Measurements from ENCODE around the gene HSPA12B. TPM values are rescaled to one million over a fixed set of nuclear protein-coding genes. Genes with fewer than 3 reads are reported as not detected.
"Not testable (repeated sequence)": the region's sequence is repeated elsewhere in the genome, so short reads cannot be mapped to it uniquely, and the experiment has no call there.

Gene HSPA12B
- total and polyA plus RNA-seq, 11 donors, result 10.4 to 35.7 (median 14.3) TPM

- Histone ChIP-seq H3K9me3 (no peaks in the 10 kb centered on the region), H3K36me3 (peaks cover 0 to 18% (median 4%) of the 10 kb centered on the region in 9 donors), H3K4me1 (peaks cover 4 to 38% (median 30%) of the 10 kb centered on the region in 12 donors), H3K27me3 (no peaks in the 10 kb centered on the region), H3K27ac (peak overlapping the region in 9 of 12 donors; percentile 6 to 61 (median 48)), H3K4me3 (peak overlapping the region in 9 of 12 donors; percentile 35 to 66 (median 50))
- intact Hi-C loops (cut with DNase I), result loop anchor here in 8 of 10 donors (2.0 to 10.0 kb wide), 10 partner anchors 23 to 297 kb away; partner anchors contain the start of genes AP5S1 (in 1 of the 8) and MAVS (in 1 of the 8)
- 81 to 86% (median 82%) methylated on average over 5 of the region's 5 CpGs for WGBS, 4 donors
- ATAC-seq (no peak), DNase-seq (peak in 2 of 5 donors; percentile 9 to 12)
- TF ChIP-seq CTCF (IDR thresholded peaks at IDR 0.05), result no peak
- TF ChIP-seq POLR2A (IDR thresholded peaks at IDR 0.05), result no peak
Observed at GRCh38 chr20:3787324-3788014, 55.0 kb downstream of the HSPA12B start.

- DNase-seq (peak in 1 of 5 donors; percentile 20), ATAC-seq (no peak)
- 48 to 57% (median 54%) methylated on average over 4 of the region's 4 CpGs for WGBS, 4 donors
- Histone ChIP-seq H3K4me3 (no peak overlapping the region), H3K4me1 (peaks cover 4 to 36% (median 26%) of the 10 kb centered on the region in 12 donors), H3K27ac (no peak overlapping the region), H3K36me3 (peaks cover 0 to 17% (median 4%) of the 10 kb centered on the region in 9 donors), H3K27me3 (no peaks in the 10 kb centered on the region), H3K9me3 (no peaks in the 10 kb centered on the region)
- intact Hi-C loops (cut with DNase I), result loop anchor here in 6 of 10 donors (5.0 to 10.0 kb wide), 6 partner anchors 59 to 296 kb away; partner anchors contain the start of gene MAVS (in 1 of the 6)
- no peak for TF ChIP-seq POLR2A (IDR thresholded peaks at IDR 0.05)
- TF ChIP-seq CTCF (IDR thresholded peaks at IDR 0.05), result no peak
Observed at GRCh38 chr20:3788685-3789155, 56.2 kb downstream of the HSPA12B start.

- not testable (repeated sequence) for H3K9me3 ChIP-seq, DNase-seq, H3K4me3 ChIP-seq, H3K27me3 ChIP-seq, ATAC-seq, H3K27ac ChIP-seq
- intact Hi-C loops (cut with DNase I), result loop anchor here in 6 of 10 donors (5.0 to 10.0 kb wide), 6 partner anchors 58 to 296 kb away; partner anchors contain the start of gene MAVS (in 1 of the 6)
- Histone ChIP-seq H3K36me3 (peaks cover 0 to 12% (median 2%) of the 10 kb centered on the region in 9 donors), H3K4me1 (peaks cover 4 to 31% (median 22%) of the 10 kb centered on the region in 12 donors)
- WGBS, 4 donors, result 93 to 99% (median 96%) methylated on average over 4 of the region's 4 CpGs
Observed at GRCh38 chr20:3789201-3789600, 56.7 kb downstream of the HSPA12B start.

GRCh38 chr20:3794168-3794567 lies 61.7 kb downstream of the HSPA12B start:
- H3K27ac ChIP-seq, H3K4me3 ChIP-seq, DNase-seq, H3K27me3 ChIP-seq, H3K9me3 ChIP-seq, ATAC-seq: not testable (repeated sequence)
- intact Hi-C loops (cut with DNase I), result loop anchor here in 3 of 10 donors (2.0 kb wide), 2 partner anchors 25 to 27 kb away; partner anchors contain the start of gene AP5S1 (in 1 of the 3)
- H3K36me3 ChIP-seq, result peaks cover 0 to 17% (median 0%) of the 10 kb centered on the region in 9 donors
- 82 to 94% (median 93%) methylated on average over 1 to 3 of the region's 3 CpGs for WGBS, 4 donors
- peaks cover 0 to 37% (median 14%) of the 10 kb centered on the region in 12 donors for H3K4me1 ChIP-seq

All from heart left ventricle (tissue), 16 donors.